GM18508 (cell line): ENCODE results near the gene C12orf42.
"Not testable (repeated sequence)": the region's sequence is repeated elsewhere in the genome, so short reads cannot be mapped to it uniquely, and the experiment has no call there.

Experiments
- ATAC-seq: cut with Tn5 transposase; IDR thresholded peaks from one replicate; pipeline ENCODE4 v1.9.1; 2021; ENCODE audit warnings: moderate number of reproducible peaks; ENCODE audit not compliant: insufficient read depth, unreplicated experiment

The C12orf42 gene

DNA sequence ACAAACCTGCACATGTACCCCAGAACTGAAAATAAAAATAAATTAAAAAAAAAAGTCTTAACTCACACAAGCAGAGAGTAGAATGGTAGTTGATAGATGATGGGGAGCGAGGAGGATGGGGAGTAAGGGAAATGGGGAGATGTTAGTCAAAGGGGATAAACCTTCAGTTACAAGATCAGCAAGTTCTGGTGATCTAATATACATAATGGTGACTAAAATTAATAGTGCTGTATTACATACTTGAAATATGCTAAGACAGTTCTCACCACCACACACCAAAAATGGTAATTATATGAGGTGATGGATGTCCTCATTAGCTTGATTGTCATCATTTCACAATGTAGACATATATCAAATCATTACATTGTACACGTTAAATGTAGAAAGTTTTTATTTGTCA is 3.2 kb upstream of the C12orf42 start:
- ATAC-seq = no peak

DNA sequence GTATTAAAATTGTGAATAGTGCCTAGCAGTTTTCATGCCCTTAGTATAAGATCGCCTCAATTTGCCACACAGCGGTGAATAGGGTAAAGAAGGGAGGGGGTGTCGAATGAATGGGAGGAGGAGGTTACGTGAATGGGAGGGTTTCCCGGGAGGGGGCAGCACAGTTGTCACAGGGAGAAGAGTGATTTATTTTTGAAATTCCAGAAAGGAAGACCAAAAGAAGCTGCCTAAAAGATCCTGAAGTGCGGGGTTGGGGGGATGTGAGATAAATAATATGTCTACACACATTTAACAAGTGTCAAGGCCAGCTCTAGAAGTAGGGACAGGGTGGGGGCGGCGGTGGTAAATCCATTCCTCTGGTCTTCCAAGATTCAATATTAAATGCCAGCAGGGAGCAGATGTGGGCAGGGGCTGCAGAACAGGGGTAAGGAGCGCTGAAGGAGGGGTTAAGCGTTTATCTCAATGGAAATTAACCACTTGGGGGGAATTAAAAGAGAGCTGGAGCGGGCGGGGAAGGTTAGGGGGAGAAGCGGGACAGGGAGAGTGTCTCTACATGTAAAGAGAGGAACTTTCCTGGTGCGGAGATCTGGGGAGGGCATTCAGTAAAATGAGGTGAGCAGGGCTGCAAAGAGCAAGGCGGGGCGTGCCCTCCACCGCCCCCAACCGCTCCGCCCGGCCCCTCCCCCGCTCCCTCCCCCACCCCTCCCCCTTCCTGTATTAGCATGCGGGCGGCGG is 867 bp downstream of the C12orf42 start:
- no peak for ATAC-seq

DNA sequence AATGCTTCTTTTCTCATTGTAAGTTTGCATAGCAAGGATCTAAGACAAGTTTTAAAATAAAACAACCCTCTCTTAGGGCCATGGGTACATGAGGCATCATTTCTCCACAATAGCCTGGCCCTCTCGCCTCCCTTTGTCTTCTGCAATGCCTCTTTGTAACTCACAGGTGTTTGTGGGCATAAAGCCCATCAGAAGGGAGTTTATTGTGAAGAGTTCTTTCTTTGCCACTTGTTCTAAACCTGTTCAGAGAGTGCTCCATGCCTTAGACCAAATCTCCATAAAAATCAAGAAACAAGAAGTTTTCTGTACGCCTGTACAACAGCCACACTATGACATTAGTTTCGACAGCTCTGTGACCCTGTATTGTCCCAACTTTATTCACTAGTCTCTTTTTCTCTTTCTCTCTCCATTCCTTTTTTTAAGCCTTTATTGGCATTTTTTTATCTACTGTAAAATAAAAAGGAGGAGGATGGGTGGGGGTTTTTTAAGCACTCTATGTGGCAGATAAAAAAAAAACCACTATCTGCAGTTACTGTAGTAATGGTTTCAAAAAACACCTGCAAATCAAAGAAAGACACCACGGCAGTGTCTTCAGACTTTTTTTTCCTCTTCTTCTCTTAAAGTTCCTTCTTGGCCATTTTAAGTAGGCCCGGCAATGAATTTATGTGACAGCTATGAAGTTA is 1.6 kb downstream of the C12orf42 start:
- no peak for ATAC-seq

DNA sequence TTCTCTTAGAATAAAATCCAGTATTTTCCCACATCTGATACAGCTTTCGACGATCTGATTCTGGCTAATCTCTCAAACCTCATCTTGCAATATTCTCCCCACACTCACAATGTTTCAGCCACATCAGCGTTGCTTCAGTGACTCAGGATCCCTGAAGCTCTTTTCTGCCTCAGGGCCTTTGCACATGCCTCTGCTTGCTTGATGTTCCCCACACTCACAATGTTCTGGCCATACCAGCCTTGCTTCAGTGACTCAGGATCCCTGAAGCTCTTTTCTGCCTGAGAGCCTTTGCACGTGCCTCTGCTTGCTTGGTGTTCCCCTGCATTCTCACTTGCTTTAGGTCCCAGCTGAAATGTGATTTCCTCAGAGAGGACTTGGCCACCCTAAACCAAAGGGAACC is 2.6 kb downstream of the C12orf42 start:
- no peak for ATAC-seq

DNA sequence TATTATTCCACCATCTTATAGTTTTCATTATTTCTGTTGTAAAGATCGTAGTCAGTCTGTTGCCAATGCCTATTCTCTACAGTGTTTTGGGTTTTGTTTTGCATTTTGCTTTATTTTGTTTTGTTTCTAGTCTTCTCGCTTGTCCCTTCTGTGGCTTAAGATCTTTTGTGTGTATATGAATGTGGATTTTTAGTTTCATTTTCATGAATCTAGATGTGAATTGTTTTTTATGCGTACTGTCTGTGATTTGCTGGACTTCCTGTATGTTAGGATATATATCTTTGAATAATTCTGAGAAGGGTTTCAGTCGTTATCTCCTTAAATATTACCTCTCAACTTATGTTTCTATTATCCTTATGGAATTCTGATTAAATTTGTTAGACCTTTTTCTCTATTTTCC is 13.4 kb downstream of the C12orf42 start:
- ATAC-seq = no peak

DNA sequence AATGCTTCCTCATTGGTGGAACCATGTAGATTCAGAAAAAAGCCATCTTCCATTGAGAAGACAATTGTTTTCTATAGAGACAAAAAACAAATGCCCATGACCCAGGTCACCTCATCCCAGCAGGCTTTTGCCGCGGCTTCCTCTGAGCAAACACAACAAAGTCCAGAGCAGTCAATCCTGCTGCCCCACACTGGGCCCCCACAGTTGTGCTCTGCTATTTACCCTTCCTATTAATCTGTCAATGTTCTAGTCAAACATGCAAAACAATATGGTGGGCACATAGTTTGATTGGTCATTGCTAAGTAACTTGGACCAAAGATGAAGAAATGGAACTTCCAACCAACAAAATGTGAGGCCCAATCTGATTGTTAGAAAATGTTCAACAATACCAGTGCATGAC is 20.7 kb downstream of the C12orf42 start:
- no peak for ATAC-seq

DNA sequence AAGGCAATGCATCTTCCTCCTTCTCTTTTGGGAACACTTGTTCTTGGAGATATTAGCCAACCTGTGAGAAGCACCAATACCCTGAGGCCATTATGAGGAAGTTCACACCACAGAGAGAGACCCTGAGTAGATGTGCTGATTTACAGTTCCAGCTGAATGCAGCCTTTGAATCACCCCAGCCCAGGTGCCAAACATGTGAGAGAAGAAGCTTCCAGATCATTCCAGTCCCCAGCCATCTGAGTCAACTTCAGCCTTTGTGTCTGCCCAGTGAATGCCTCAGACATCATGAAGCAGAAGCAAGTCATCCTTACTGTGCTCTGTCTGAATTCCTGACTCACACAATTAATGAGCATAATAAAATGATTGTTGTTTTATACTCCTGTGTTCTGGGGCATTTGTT is 25.1 kb downstream of the C12orf42 start:
- no peak for ATAC-seq

DNA sequence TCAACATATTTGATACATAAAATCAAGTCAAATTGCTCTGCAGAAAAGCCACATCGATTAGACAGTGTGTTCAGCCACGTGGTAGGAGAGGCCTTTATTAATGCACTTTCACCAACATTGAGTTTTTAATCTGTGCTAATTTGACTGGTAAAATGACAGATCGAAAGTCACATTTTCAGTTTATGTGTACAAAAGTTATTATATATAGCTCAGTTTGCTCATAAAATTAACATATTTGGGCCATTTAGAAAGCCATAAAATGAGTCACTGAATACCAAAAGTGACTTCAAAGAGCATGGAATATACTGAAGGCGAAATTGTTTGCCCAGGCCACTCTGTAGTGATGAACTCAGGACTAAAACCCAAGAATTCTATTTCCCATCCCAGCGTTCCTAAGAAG is 26.0 kb downstream of the C12orf42 start:
- no peak for ATAC-seq

DNA sequence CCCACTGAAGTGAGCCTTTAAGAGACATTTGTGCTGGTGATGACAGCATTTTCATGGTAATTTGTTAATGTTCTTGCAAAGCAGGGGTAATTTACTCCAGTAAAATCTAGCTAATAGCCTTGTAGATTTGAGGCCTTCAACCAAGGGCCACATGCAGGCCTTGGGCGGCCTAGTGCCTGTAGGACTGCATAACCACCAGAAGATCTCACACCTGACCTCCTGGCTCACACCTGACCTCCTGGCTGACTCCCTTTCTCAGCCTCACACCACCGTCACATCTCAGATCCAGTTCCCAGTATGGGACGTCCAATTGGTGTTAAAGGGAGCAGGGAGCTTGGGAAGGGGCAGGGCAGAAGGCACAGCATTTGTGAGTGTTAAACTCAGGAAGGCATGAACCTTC is 26.9 kb downstream of the C12orf42 start:
- no peak for ATAC-seq

DNA sequence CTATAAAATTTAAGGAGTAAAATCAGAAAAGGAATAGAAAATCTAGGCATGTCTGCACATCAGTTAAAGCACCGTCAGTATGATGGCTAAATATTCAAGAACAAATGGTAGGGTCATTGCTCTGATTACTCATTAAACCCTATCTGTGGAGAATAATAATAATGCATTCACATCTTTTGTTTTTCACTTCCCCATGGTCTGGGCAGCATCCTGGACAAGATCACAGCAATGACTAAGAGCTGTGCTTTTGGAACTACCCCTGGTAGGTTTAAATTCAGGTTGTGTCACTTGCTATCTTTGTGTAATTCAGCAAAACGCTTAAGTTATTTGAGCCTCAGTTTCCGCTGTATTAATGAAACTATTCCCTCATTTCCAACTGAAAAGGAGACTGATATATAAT is 33.1 kb downstream of the C12orf42 start:
- ATAC-seq = peak; percentile 95

DNA sequence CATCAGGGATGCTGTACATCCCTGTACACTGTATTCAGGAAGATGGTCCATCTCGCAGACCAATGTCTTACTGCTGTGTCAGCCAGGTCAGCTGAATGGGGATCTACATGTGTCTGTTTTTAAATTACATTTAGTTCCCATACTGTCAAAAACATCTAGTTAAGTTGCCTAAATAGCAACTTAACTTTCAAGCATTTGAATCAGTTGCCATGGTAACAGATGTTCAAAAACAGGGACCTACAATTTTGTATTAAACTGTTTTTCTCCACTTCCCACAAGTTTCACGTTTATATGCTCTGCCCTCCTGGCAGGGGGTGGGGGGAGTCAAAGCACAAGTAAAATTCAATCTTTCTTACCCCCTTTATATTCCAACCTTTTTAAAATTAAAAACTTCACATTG is 38.3 kb downstream of the C12orf42 start:
- no peak for ATAC-seq

DNA sequence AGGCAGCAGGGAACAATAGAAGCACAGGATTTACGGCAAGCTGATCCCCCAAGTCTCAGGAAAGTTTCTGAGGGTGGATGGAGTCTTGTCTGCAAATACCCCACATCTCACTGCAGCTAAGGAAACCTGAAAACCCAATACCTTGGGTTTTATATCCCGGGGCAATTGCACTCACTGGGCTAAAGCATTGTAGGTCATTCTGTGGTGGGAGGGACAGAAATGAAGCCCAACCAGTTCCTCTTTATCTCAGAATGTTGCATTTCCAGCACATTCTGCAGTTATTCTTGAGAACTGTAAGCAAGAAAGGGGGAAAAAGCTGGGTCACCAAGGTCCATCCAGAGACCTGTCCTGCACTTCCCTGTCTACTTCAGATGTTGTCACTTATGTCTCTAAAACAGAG is 39.8 kb downstream of the C12orf42 start:
- no peak for ATAC-seq

DNA sequence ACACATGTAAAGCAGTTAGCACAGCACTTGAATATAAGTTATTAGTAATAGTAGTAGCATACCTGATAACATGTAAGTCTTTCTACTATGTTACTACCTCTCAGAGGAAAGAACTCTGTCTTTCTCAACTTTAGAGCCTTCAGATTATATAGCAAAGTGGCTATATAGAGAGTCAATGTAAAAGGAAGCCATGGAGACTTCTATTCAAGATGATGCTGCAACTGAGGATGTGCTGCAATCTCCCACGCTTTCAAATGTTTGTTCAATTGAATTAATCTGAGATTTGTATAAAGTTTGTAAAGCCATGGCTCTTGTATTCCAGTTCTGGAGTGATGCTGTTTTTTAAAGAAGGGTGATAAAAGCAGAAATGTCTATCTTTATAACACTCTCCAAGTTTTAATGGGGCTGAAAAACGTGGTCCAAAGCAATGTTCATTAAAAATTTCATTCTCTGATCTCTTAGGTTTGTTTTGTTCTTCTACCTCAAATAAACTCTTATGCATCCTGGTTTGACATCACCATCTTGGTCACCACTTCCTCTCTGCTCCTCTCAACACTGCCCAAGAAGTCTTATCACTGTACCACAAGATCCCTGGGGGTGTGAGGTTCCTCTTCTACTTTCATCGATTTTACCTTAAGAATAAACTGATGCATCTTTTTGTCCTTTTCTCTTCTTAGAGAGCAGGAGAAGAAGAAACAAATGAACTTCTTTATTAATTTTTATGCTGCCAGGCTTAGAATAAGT is 40.6 kb downstream of the C12orf42 start:
- ATAC-seq = peak; percentile 87

DNA sequence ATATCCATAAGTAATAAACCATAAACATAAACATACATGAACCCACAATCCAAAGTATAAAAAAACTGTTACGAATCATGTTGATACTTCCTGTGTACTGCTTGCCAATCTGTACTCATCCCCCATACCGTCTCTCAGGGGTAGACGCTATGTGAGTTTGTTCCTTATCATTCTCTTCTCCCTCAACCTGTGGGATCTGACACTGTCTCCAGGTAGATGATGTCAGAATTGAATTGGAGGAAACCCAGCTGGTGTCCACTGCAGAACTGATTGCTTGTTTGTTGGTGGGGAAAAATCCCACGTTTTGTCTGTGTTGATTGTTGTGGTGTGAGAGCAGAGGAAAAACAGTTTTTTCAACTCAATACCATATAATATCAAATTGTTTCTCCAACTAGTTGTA is 50.8 kb downstream of the C12orf42 start:
- ATAC-seq = no peak

DNA sequence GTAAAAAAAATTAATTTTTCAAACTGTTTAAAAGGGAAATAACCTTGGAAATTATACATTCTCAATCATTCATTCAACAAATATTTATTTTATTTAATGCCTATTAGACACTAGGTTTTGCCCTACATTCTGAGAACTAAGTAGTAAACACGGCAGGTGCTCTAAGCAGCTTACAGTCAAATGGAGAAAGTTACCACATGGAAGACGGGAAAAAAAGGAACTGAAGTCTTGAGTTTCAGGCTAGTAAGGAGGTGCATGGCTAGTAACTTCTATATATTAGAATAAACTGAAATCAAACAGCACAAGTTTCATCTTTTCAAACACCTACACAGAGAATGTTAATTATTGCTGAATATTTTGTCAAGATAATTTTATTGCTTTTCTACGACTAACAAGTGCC is 52.9 kb downstream of the C12orf42 start:
- no peak for ATAC-seq

DNA sequence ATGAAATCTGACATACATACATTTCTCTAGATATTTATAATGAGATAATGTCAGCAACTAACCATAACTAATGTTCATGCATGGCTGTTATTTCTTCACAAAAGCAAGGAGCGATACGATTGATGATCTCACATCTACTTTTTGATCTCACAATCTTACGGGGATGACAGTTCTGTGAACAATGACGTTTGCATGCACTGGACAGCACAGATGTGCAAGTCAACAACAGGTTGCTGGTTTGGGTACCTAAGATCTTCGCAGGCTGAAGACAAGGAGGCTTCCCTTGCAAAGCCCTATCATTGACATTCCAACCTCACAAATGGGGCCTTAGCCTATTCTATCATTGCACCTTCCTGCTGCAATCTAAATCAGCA is 53.6 kb downstream of the C12orf42 start:
- no peak for ATAC-seq

DNA sequence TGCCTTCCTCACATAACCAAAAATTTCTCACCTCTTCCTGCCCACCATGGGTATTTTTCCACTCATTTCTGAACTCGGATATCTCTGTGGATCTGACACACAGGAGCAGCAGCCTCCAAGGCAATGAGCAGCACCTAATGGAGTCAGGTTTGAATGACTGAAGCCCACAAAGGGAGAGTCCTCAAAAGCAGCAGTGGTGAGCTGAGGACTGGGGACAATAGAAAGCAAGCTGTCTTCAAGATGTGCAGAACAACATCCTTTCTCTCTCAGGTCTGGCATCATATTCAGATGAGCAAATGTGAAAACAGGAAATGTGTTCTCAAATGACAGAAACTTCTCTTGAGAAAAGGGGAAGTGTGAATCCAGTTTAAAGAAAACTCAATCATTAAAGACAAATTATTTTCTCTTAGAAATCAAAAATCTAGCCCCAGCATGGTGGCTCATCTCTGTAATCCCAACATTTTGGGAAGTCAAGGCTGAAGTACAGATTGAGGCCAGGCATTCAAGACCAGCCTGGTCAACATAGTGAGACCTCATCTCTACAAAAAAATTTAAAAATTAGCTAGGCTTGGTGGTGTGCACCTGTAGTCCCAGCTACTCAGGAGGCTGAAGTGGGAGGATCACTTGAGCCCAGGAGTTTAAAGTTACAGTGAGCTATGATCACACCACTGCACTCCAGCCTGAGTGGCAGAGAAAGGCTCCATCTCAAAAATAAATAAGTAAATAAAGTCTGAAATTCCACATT is 54.2 kb downstream of the C12orf42 start:
- ATAC-seq = peak; percentile 92

DNA sequence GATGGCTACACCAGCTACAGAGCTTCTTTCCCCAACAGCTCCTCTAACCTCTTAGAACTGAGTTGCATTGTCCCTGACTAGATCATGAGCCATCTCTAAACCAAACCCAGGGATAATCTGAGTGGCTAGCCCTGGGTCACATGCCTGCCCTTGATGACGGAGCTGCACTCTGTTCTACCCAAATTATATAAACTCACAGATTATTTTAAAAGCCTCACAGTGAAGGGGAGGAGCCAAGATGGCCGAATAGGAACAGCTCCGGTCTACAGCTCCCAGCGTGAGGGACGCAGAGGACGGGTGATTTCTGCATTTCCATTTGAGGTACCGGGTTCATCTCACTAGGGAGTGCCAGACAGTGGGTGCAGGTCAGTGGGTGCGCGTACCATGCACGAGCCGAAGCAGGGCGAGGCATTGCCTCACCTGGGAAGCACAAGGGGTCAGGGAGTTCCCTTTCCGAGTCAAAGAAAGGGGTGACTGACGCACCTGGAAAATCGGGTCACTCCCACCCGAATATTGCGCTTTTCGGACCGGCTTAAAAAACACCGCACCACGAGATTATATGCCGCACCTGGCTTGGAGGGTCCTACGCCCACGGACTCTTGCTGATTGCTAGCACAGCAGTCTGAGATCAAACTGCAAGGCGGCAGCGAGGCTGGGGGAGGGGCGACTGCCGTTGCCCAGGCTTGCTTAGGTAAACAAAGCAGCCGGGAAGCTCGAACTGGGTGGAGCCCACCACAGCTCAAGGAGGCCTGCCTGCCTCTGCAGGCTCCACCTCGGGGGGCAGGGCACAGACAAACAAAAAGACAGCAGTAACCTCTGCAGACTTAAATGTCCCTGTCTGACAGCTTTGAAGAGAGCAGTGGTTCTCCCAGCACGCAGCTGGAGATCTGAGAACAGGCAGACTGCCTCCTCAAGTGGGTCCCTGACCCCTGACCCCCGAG is 61.3 kb downstream of the C12orf42 start:
- ATAC-seq = not testable (repeated sequence)

DNA sequence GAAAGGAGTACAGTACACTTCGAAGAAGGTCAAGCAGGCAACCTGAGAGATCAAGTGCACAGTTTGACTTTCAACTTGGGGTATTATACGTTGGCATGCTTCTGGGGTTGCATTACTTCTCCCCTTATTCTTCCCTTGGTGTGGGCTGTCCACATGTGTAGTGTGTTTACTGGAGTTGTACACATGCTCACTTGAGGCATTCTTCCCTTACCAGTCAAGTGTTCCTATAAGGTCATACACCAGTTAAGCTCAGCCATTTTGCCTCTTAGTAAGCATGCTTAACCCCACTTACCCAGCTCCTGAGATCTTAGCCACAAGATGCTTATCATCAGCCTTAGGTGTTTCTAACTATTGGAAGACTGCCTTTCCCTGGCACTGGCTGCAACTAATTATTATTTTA is 63.8 kb downstream of the C12orf42 start:
- ATAC-seq = no peak

DNA sequence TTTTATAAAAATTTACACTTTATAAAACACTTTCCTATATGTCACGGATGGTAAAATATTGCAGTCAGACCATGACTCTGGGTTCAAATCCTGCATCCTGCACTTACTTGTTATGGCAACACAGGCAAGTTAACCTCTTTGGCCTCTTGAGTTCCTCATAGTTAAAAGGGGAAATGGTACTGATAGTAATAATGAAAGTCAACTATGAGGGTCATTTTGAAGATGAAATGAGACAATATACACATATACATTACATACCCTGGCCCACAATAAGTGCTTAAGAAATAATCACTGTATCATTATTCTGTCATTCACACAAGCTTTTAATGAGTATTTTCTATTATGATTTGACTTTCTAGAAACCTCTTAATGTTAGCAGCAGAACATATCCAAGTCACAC is 64.4 kb downstream of the C12orf42 start:
- no peak for ATAC-seq
